Lower lobe of right lung (tissue), 2 donors: ENCODE results near the gene PTPRG. TPM values are rescaled to one million over a fixed set of nuclear protein-coding genes. Genes with fewer than 3 reads are reported as not detected.
"Not testable (repeated sequence)": the region's sequence is repeated elsewhere in the genome, so short reads cannot be mapped to it uniquely, and the experiment has no call there.

Experiments used
- ATAC-seq, 2 donors: fragments of 200-7000 bp; cut with Tn5 transposase; one replicate each; pipeline ENCODE4 v1.9.1; 2020 to 2022; ENCODE audit warnings: mild to moderate bottlenecking in 2 of 2, moderate library complexity in 2 of 2
- DNase-seq: peaks from one replicate; pipeline ENCODE4 v3.0.0-alpha.2; 2020
- H3K27ac ChIP-seq: fragments of 200-600 bp; one replicate; pipeline ENCODE4 v1.8.0; 2022
- H3K27me3 ChIP-seq: fragments of 200-600 bp; one replicate; pipeline ENCODE4 v1.8.0; 2022; ENCODE audit warnings: low read depth
- H3K36me3 ChIP-seq: fragments of 200-600 bp; one replicate; pipeline ENCODE4 v1.8.0; 2022; ENCODE audit warnings: mild to moderate bottlenecking
- H3K4me1 ChIP-seq: fragments of 200-600 bp; one replicate; pipeline ENCODE4 v1.8.0; 2022
- H3K4me3 ChIP-seq: fragments of 200-600 bp; one replicate; pipeline ENCODE4 v1.8.0; 2022; ENCODE audit warnings: mild to moderate bottlenecking
- H3K9me3 ChIP-seq: fragments of 200-600 bp; one replicate; pipeline ENCODE4 v1.8.0; 2022
- CTCF ChIP-seq: fragments of 200-600 bp; IDR thresholded peaks from one replicate; pipeline ENCODE4 v1.8.0; 2022; ENCODE audit warnings: antibody characterized with exemption, mild to moderate bottlenecking
- intact Hi-C: fragments of 100-400 bp; cut with DNase I; formaldehyde crosslinking; loops from one replicate; pipeline ENCODE4 v1.11.0; 2022
- total RNA-seq: library from RNA; stranded (reverse); fragmentation: NEBNext Ultra II Directional; extraction: Animal tissue kit (Norgen Biotek cat#: 25700); gene quantifications from one replicate; pipeline ENCODE4 v1.2.1, GENCODE V29; 2021
- donor health status: DM: no; HTN: yes; CAD: no; lungs with severe emphysema.

The PTPRG gene
- total RNA-seq, 1 donor from 2014 or later = 67.6 TPM

- no peak for TF ChIP-seq CTCF
- DNase-seq = no peak
- Histone ChIP-seq H3K9me3 (no peaks in the 10 kb centered on the region), H3K27ac (no peak overlapping the region), H3K4me1 (peaks cover 10% of the 10 kb centered on the region), H3K27me3 (no peaks in the 10 kb centered on the region), H3K36me3 (no peaks in the 10 kb centered on the region), H3K4me3 (no peak overlapping the region)
- ATAC-seq = no peak
- intact Hi-C loops = no loop called here
These were observed 126.4 kb downstream of the PTPRG start for GRCh38 chr3:61687663-61688306.

- H3K9me3 ChIP-seq = no peaks in the 10 kb centered on the region
- no peaks in the 10 kb centered on the region for H3K27me3 ChIP-seq
- intact Hi-C loops = no loop called here
- ATAC-seq = no peak
- no peak overlapping the region for H3K4me3 ChIP-seq
- TF ChIP-seq CTCF = no peak
- H3K27ac ChIP-seq = no peak overlapping the region
- no peak for DNase-seq
- peaks cover 10% of the 10 kb centered on the region for H3K4me1 ChIP-seq
- H3K36me3 ChIP-seq = no peaks in the 10 kb centered on the region
These were observed 127.1 kb downstream of the PTPRG start for GRCh38 chr3:61688307-61688984.

- H3K9me3 ChIP-seq = no peaks in the 10 kb centered on the region
- no peaks in the 10 kb centered on the region for H3K27me3 ChIP-seq
- no peak overlapping the region for H3K4me3 ChIP-seq
- ATAC-seq = no peak
- no peak overlapping the region for H3K27ac ChIP-seq
- no peaks in the 10 kb centered on the region for H3K36me3 ChIP-seq
- no peak for DNase-seq
- intact Hi-C loops = no loop called here
- peaks cover 10% of the 10 kb centered on the region for H3K4me1 ChIP-seq
- no peak for TF ChIP-seq CTCF
These were observed 128.6 kb downstream of the PTPRG start for GRCh38 chr3:61690016-61690415.

GRCh38 chr3:61691466-61691865 lies 130.1 kb downstream of the PTPRG start:
- Histone ChIP-seq H3K9me3 (no peaks in the 10 kb centered on the region), H3K36me3 (no peaks in the 10 kb centered on the region), H3K27ac (no peak overlapping the region), H3K27me3 (no peaks in the 10 kb centered on the region), H3K4me3 (no peak overlapping the region), H3K4me1 (peaks cover 10% of the 10 kb centered on the region)
- intact Hi-C loops = no loop called here
- TF ChIP-seq CTCF = no peak
- ATAC-seq (no peak), DNase-seq (no peak)

GRCh38 chr3:61697301-61697700 lies 135.9 kb downstream of the PTPRG start:
- Histone ChIP-seq H3K27ac (no peak overlapping the region), H3K9me3 (no peaks in the 10 kb centered on the region), H3K4me1 (peaks cover 12% of the 10 kb centered on the region), H3K4me3 (no peak overlapping the region), H3K27me3 (no peaks in the 10 kb centered on the region), H3K36me3 (no peaks in the 10 kb centered on the region)
- no peak for TF ChIP-seq CTCF
- ATAC-seq (no peak), DNase-seq (no peak)
- intact Hi-C loops = no loop called here

- H3K36me3 ChIP-seq, intact Hi-C loops, H3K27ac ChIP-seq, H3K4me3 ChIP-seq, H3K27me3 ChIP-seq, ATAC-seq, H3K9me3 ChIP-seq, DNase-seq: not testable (repeated sequence)
- peaks cover 12% of the 10 kb centered on the region for H3K4me1 ChIP-seq
These were observed 137.1 kb downstream of the PTPRG start for GRCh38 chr3:61698278-61699072.
